DMS 273 (cell line): ENCODE data around the gene CXorf38.

Source experiments
- DNase-seq: peaks from one replicate; lab custom pipeline; 2025; ENCODE audit not compliant: unreplicated experiment; lab: John Stamatoyannopoulos, UW

The CXorf38 gene

GRCh38 chrX:40647307-40648197 is at the start of gene CXorf38:
Gene CXorf38 (minus strand): TSS chrX:40647561. CDS start chrX:40647520, 41 bp downstream.
- DNase-seq: peak; percentile 95

- no peak for DNase-seq
Measured at GRCh38 chrX:40694802-40695201, 47.4 kb upstream of the CXorf38 start.

- DNase-seq: no peak
Measured at GRCh38 chrX:40688929-40689328, 41.6 kb upstream of the CXorf38 start.

- DNase-seq: no peak
Measured at GRCh38 chrX:40687169-40687568, 39.8 kb upstream of the CXorf38 start.

- no peak for DNase-seq
Measured at GRCh38 chrX:40685362-40685918, 38.1 kb upstream of the CXorf38 start.

- no peak for DNase-seq
Measured at GRCh38 chrX:40684092-40684491, 36.7 kb upstream of the CXorf38 start.

- no peak for DNase-seq
Measured at GRCh38 chrX:40683245-40683644, 35.9 kb upstream of the CXorf38 start.

- no peak for DNase-seq
Measured at GRCh38 chrX:40671126-40671525, 23.8 kb upstream of the CXorf38 start.

- DNase-seq: peak; percentile 13
Measured at GRCh38 chrX:40663880-40664630, 16.7 kb upstream of the CXorf38 start.

- DNase-seq: no peak
Measured at GRCh38 chrX:40663078-40663740, 15.8 kb upstream of the CXorf38 start.

GRCh38 chrX:40661489-40661888 is 14.1 kb upstream of the CXorf38 start:
- DNase-seq: no peak

GRCh38 chrX:40660381-40660780 is 13.0 kb upstream of the CXorf38 start:
- DNase-seq: no peak

- no peak for DNase-seq
Measured at GRCh38 chrX:40653535-40653934, 6.2 kb upstream of the CXorf38 start.

GRCh38 chrX:40652664-40653063 is 5.3 kb upstream of the CXorf38 start:
- no peak for DNase-seq

- DNase-seq: peak; percentile 89
Measured at GRCh38 chrX:40651620-40652223, 4.4 kb upstream of the CXorf38 start.

- DNase-seq: peak; percentile 52
Measured at GRCh38 chrX:40646489-40647306, 663 bp downstream of the CXorf38 start.

GRCh38 chrX:40644821-40645358 is 2.5 kb downstream of the CXorf38 start:
- peak; percentile 38 for DNase-seq

GRCh38 chrX:40644176-40644575 is 3.2 kb downstream of the CXorf38 start:
- no peak for DNase-seq

GRCh38 chrX:40637687-40638086 is 9.7 kb downstream of the CXorf38 start:
- no peak for DNase-seq

- DNase-seq: no peak
Measured at GRCh38 chrX:40632199-40632598, 15.2 kb downstream of the CXorf38 start.
